IMR-90 (cell line): ENCODE data around the gene KIF13A. TPM values are rescaled to one million over a fixed set of nuclear protein-coding genes. Genes with fewer than 3 reads are reported as not detected.

ENCODE experiments used
- ATAC-seq: fragments of 200-7000 bp; cut with Tn5 transposase; 2 replicates; pipeline ENCODE4 v1.9.1; 2020; ENCODE audit warnings: low read depth, mild to moderate bottlenecking, moderate library complexity
- BruUV-seq: library from RNA; stranded (reverse); fragments of 400-500 nt; replicated peaks from 2 replicates; lab custom pipeline; 2021; lab: Mats Ljungman, UMichigan
- CTCF ChIA-PET: fragments of 300-600 bp; formaldehyde crosslinking; extraction: SDS; loops from one replicate; lab custom pipeline; 2021; ENCODE audit warnings: antibody characterized with exemption; lab: Yijun Ruan, JAX
- POLR2A ChIA-PET: fragments of 300-600 bp; sonication (Branson Sonifier 250); formaldehyde crosslinking; loops from one replicate; lab custom pipeline; 2022; ENCODE audit warnings: antibody characterized with exemption; ENCODE audit not compliant: unreplicated experiment; lab: Charles Lee
- DNase-seq: peaks from one replicate; pipeline ENCODE4 v3.0.0; 2013
- H2AFZ ChIP-seq: replicated peaks from 2 replicates; pipeline ENCODE3; 2013; ENCODE audit warnings: low read length, mild to moderate bottlenecking; ENCODE audit not compliant: poor library complexity
- H2AK5ac ChIP-seq: 2 replicates; pipeline ENCODE4 v1.6.1; 2013; ENCODE audit warnings: low read depth, low read length, inconsistent platforms
- H2AK9ac ChIP-seq: replicated peaks from 2 replicates; pipeline ENCODE3; 2013; ENCODE audit warnings: mild to moderate bottlenecking, low read depth, low read length, moderate library complexity; ENCODE audit not compliant: poor library complexity
- H2BK120ac ChIP-seq: 2 replicates; pipeline ENCODE4 v1.6.1; 2013; ENCODE audit warnings: low read depth, low read length, inconsistent platforms
- H2BK15ac ChIP-seq: 3 replicates; pipeline ENCODE4 v1.6.1; 2013; ENCODE audit warnings: low read depth, low read length, inconsistent platforms
- H2BK20ac ChIP-seq: 2 replicates; pipeline ENCODE4 v1.6.1; 2013; ENCODE audit warnings: low read depth, mild to moderate bottlenecking, inconsistent platforms, low read length, moderate library complexity
- H2BK5ac ChIP-seq: 2 replicates; pipeline ENCODE4 v1.6.1; 2013; ENCODE audit warnings: mild to moderate bottlenecking, low read depth, low read length, inconsistent platforms; ENCODE audit not compliant: poor library complexity, severe bottlenecking
- H3K14ac ChIP-seq: replicated peaks from 2 replicates; pipeline ENCODE4 v1.6.1; 2013; ENCODE audit warnings: low read depth, low read length, inconsistent platforms
- H3K18ac ChIP-seq: 2 replicates; pipeline ENCODE4 v1.6.1; 2013; ENCODE audit warnings: low read depth, low read length, control low read depth
- H3K23ac ChIP-seq: 2 replicates; pipeline ENCODE4 v1.6.1; 2013; ENCODE audit warnings: low read depth, low read length, inconsistent platforms
- H3K27ac ChIP-seq: 2 replicates; pipeline ENCODE4 v1.5.1; 2013; ENCODE audit warnings: mild to moderate bottlenecking, control low read depth, low read length; ENCODE audit not compliant: insufficient read depth
- H3K27me3 ChIP-seq: 2 replicates; pipeline ENCODE4 v1.6.1; 2013; ENCODE audit warnings: low read length; ENCODE audit not compliant: control insufficient read depth, insufficient read depth
- H3K36me3 ChIP-seq: 2 replicates; pipeline ENCODE4 v1.6.1; 2013; ENCODE audit warnings: low read length, mixed read lengths; ENCODE audit not compliant: control insufficient read depth, insufficient read depth
- H3K4ac ChIP-seq: 2 replicates; pipeline ENCODE4 v1.6.1; 2013; ENCODE audit warnings: low read depth, low read length, inconsistent platforms
- H3K4me1 ChIP-seq: 2 replicates; pipeline ENCODE4 v1.6.1; 2013; ENCODE audit warnings: low read length, mixed read lengths; ENCODE audit not compliant: control insufficient read depth, insufficient read depth
- H3K4me2 ChIP-seq: 2 replicates; pipeline ENCODE4 v1.6.1; 2013; ENCODE audit warnings: low read depth, mild to moderate bottlenecking, control low read depth, low read length, moderate library complexity
- H3K4me3 ChIP-seq: 2 replicates; pipeline ENCODE4 v1.5.1; 2013; ENCODE audit warnings: low read depth, mild to moderate bottlenecking, control low read depth, low read length, moderate library complexity; ENCODE audit not compliant: insufficient read depth
- H3K56ac ChIP-seq: 2 replicates; pipeline ENCODE4 v1.6.1; 2013; ENCODE audit warnings: low read length, inconsistent platforms; ENCODE audit not compliant: insufficient read depth; ENCODE audit errors: extremely low read depth
- H3K79me1 ChIP-seq, 2 experiments: 2 replicates each; pipeline ENCODE4 v1.6.1; 2013; ENCODE audit warnings: low read length in 2 of 2, inconsistent platforms in 1 of 2, low read depth in 1 of 2
- H3K9ac ChIP-seq: 2 replicates; pipeline ENCODE4 v1.6.1; 2013; ENCODE audit warnings: low read depth, low read length, control low read depth
- H3K9me1 ChIP-seq: 2 replicates; pipeline ENCODE4 v1.6.1; 2013; ENCODE audit warnings: low read length, inconsistent platforms; ENCODE audit not compliant: insufficient read depth
- H3K9me3 ChIP-seq: 2 replicates; pipeline ENCODE4 v1.6.1; 2013; ENCODE audit warnings: low read length; ENCODE audit not compliant: control insufficient read depth, insufficient read depth
- H4K20me1 ChIP-seq: 2 replicates; pipeline ENCODE4 v1.6.1; 2013; ENCODE audit warnings: low read length, inconsistent platforms; ENCODE audit not compliant: insufficient read depth
- H4K5ac ChIP-seq: 2 replicates; pipeline ENCODE4 v1.6.1; 2013; ENCODE audit warnings: mild to moderate bottlenecking, low read depth, low read length, control low read depth
- H4K8ac ChIP-seq, 2 experiments: 2 replicates each; pipeline ENCODE4 v1.6.1; 2013; ENCODE audit warnings: low read depth in 2 of 2, low read length in 2 of 2, control low read depth in 1 of 2, inconsistent platforms in 1 of 2
- H4K91ac ChIP-seq: 2 replicates; pipeline ENCODE4 v1.6.1; 2013; ENCODE audit warnings: low read depth, low read length, inconsistent platforms; ENCODE audit not compliant: insufficient read depth
- BHLHE40 ChIP-seq: fragments of 150-350 bp; IDR thresholded peaks from 2 replicates; pipeline ENCODE4 v1.6.1; 2016; ENCODE audit warnings: mild to moderate bottlenecking, low read depth, low read length
- CEBPB ChIP-seq: IDR thresholded peaks from 2 replicates; pipeline ENCODE4 v1.6.1; 2012; ENCODE audit warnings: low read depth, low read length, improper control_type of control experiment
- CHD1 ChIP-seq: IDR thresholded peaks from 2 replicates; pipeline ENCODE4 v1.6.1; 2012; ENCODE audit warnings: low read depth, low read length, improper control_type of control experiment
- FOS ChIP-seq: fragments of 150-350 bp; IDR thresholded peaks from 2 replicates; pipeline ENCODE4 v1.6.1; 2016; ENCODE audit warnings: low read depth, low read length
- MAFK ChIP-seq: IDR thresholded peaks from 2 replicates; pipeline ENCODE4 v1.6.1; 2012; ENCODE audit warnings: low read depth, low read length, improper control_type of control experiment
- MXI1 ChIP-seq: IDR thresholded peaks from 2 replicates; pipeline ENCODE4 v1.6.1; 2012; ENCODE audit warnings: low read depth, mild to moderate bottlenecking, low read length, moderate library complexity, borderline replicate concordance
- NFE2L2 ChIP-seq: fragments of 150-350 bp; IDR thresholded peaks from 2 replicates; pipeline ENCODE4 v1.6.1; 2016; ENCODE audit warnings: low read depth, mild to moderate bottlenecking, low read length
- RAD21 ChIP-seq: IDR thresholded peaks from 2 replicates; pipeline ENCODE4 v1.6.1; 2012; ENCODE audit warnings: low read length, improper control_type of control experiment
- RCOR1 ChIP-seq: IDR thresholded peaks from 2 replicates; pipeline ENCODE4 v1.6.1; 2012; ENCODE audit warnings: mild to moderate bottlenecking, low read length, improper control_type of control experiment; ENCODE audit not compliant: insufficient replicate concordance
- RFX5 ChIP-seq: IDR thresholded peaks from 2 replicates; pipeline ENCODE4 v1.8.0; 2012; ENCODE audit warnings: low read depth, mild to moderate bottlenecking, low read length, moderate library complexity
- SMC3 ChIP-seq: fragments of 150-350 bp; IDR thresholded peaks from 2 replicates; pipeline ENCODE4 v1.6.1; 2016; ENCODE audit warnings: low read depth, mild to moderate bottlenecking, antibody characterized with exemption, low read length, moderate library complexity
- WGBS, 2 experiments: methylation state at CpG; one replicate each; pipeline versions ENCODE4 v1.1.5 to v1.1.7; 2013; ENCODE audit warnings: missing lambda C conversion rate in 2 of 2; ENCODE audit not compliant: insufficient read length in 1 of 2; ENCODE audit errors: extremely low coverage in 2 of 2; 5-methylcytosine and 5-hydroxymethylcytosine counted together
- dilution Hi-C: fragments of 300-500 bp; cut with HindIII; formaldehyde crosslinking; loops from one replicate; pipeline ENCODE4 v1.14.3; 2018; ENCODE audit warnings: low sequenced_read_pairs; ENCODE audit not compliant: unreplicated experiment
- in situ Hi-C: fragments of 300-500 bp; cut with MboI; formaldehyde crosslinking; loops from 3 replicates; pipeline ENCODE4 v1.14.3; 2019; ENCODE audit warnings: low sequenced_read_pairs, inconsistent platforms, mixed read lengths
- intact Hi-C: fragments of 100-400 bp; cut with micrococcal nuclease; formaldehyde crosslinking; loops from 2 replicates; pipeline ENCODE4 v1.10.0; 2022
- polyA plus RNA-seq, 3 experiments: library from polyadenylated mRNA; depleted of rRNA; stranded (reverse); fragments of >200 nt; gene quantifications; 2 replicates each; pipeline ENCODE4 v1.2.3, GENCODE V29; 2012; ENCODE audit warnings: low replicate concordance in 1 of 3
- total RNA-seq: library from RNA; depleted of rRNA; stranded (reverse); fragments of >200 nt; gene quantifications from 2 replicates; pipeline ENCODE4 v1.2.3, GENCODE V29; 2012
- TF ChIP-seq, protein P1 (sequence below): fragments of 150-350 bp; IDR thresholded peaks from 2 replicates; pipeline ENCODE4 v1.6.1; 2017; ENCODE audit warnings: mild to moderate bottlenecking, antibody characterized with exemption, low read length, low read depth

KIF13A gene
- total and polyA plus RNA-seq, 2 of the 4 experiments (the other 2 are of a cell fraction), result 23.3 to 51.8 TPM

- H4K91ac ChIP-seq, result no peak overlapping the region
- peak overlapping the region; percentile 49; the same call in 1 of the 2 replicates for H2BK120ac ChIP-seq
- no peak overlapping the region for H2AK9ac ChIP-seq
- ChIA-PET CTCF (no interaction called here), POLR2A (no interaction called here)
- no TSS peak for BruUV-seq
- H2BK15ac ChIP-seq, result 0 out of 3 replicates have a peak overlapping the region, but pooled peaks have one; percentile 49
- ATAC-seq (no peak), DNase-seq (no peak)
- no peak overlapping the region for H2BK5ac ChIP-seq
- H3K27ac ChIP-seq, result no peak overlapping the region
- peak overlapping the region; percentile 74; the same call in 1 of the 2 replicates for H3K14ac ChIP-seq
- intact Hi-C loops (no loop called here), in situ Hi-C loops (no loop called here), dilution Hi-C loops (no loop called here)
- H3K9me3 ChIP-seq, result no peaks in the 10 kb centered on the region
- peaks cover 44 to 73% of the 10 kb centered on the region in 2 experiments for H3K79me1 ChIP-seq
- H3K4me1 ChIP-seq, result peaks cover 15% of the 10 kb centered on the region
- H3K18ac ChIP-seq, result peak overlapping the region; percentile 76
- WGBS, 2 experiments, result 72% methylated on average over 3 of the region's 5 CpGs; no CpG with 5 or more reads in 1 of the 2 experiments
- H2AFZ ChIP-seq, result no peak overlapping the region
- no peak overlapping the region for H3K4me3 ChIP-seq
- H3K23ac ChIP-seq, result no peak overlapping the region
- peak overlapping the region; percentile 68; the same call in 1 of the 2 replicates for H2BK20ac ChIP-seq
- no peak overlapping the region for H3K56ac ChIP-seq
- H4K8ac ChIP-seq, result peak overlapping the region in 1 of 2 experiments; percentile 39; a peak in 1 of 4 replicates
- peak overlapping the region; percentile 57; the same call in 1 of the 2 replicates for H2AK5ac ChIP-seq
- peaks cover 17% of the 10 kb centered on the region for H3K9me1 ChIP-seq
- H4K20me1 ChIP-seq, result peaks cover 19% of the 10 kb centered on the region; the same call in 1 of the 2 replicates
- H3K4me2 ChIP-seq, result peak overlapping the region; percentile 48; the same call in 1 of the 2 replicates
- H3K9ac ChIP-seq, result no peak overlapping the region
- H3K27me3 ChIP-seq, result no peaks in the 10 kb centered on the region
- H3K36me3 ChIP-seq, result peaks cover 3% of the 10 kb centered on the region; the same call in 1 of the 2 replicates
- H4K5ac ChIP-seq, result 0 out of 2 replicates have a peak overlapping the region, but pooled peaks have one; percentile 44
- H3K4ac ChIP-seq, result peak overlapping the region; percentile 67; the same call in 1 of the 2 replicates
- TF ChIP-seq FOS (no peak), NFE2L2 (no peak), RCOR1 (no peak), MAFK (no peak), SMC3 (no peak), MXI1 (no peak), CHD1 (no peak), RAD21 (no peak), CEBPB (no peak), BHLHE40 (no peak), RFX5 (no peak)
- TF ChIP-seq, protein P1, sequence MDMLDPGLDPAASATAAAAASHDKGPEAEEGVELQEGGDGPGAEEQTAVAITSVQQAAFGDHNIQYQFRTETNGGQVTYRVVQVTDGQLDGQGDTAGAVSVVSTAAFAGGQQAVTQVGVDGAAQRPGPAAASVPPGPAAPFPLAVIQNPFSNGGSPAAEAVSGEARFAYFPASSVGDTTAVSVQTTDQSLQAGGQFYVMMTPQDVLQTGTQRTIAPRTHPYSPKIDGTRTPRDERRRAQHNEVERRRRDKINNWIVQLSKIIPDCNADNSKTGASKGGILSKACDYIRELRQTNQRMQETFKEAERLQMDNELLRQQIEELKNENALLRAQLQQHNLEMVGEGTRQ, result no peak
These were observed 30.3 kb downstream of the KIF13A start for GRCh38 chr6:17957086-17957485.
